ENCODE data around the gene TMED1. TPM values are rescaled to one million over a fixed set of nuclear protein-coding genes. Genes with fewer than 3 reads are reported as not detected.
A peak's percentile ranks its signal among the peaks of the same experiment; 100 is the strongest.

Gene TMED1
- total and polyA plus RNA-seq, 9 of the 15 experiments (the other 6 are each of a cell fraction or from before 2014, with no cell fraction given) = 0.86 to 30.2 (median 23.5) TPM

GRCh38 chr19:10835754-10836478, at the start of gene TMED1 (continued):
- no peak for TF ChIP-seq SMC3 (conservative IDR thresholded peaks at IDR 0.05; ENCODE audit: insufficient read depth, low read depth, low read length)
- TF ChIP-seq LCOR (CRISPR knock-in tag; IDR thresholded peaks at IDR 0.05) = no peak
- TF ChIP-seq AFF4 (CRISPR knock-in tag; IDR thresholded peaks at IDR 0.05) = no peak
- TF ChIP-seq ZBTB34 (CRISPR knock-in tag; IDR thresholded peaks at IDR 0.05) = no peak
- TF ChIP-seq ZNF639 (CRISPR knock-in tag; conservative IDR thresholded peaks at IDR 0.05 in 1 of 2, IDR thresholded peaks at IDR 0.05 in 1 of 2) = no peak
- TF ChIP-seq HOMEZ (CRISPR knock-in tag; IDR thresholded peaks at IDR 0.05) = no peak
- no peak; the same call in 1 of the 2 replicates for TF ChIP-seq FOXJ2 (tag; IDR thresholded peaks at IDR 0.05)
- TF ChIP-seq ATF3 (IDR thresholded peaks at IDR 0.05) = no peak
- TF ChIP-seq ATF3 (CRISPR knock-in tag; conservative IDR thresholded peaks at IDR 0.05) = no peak
- TF ChIP-seq BMI1 (IDR thresholded peaks at IDR 0.05; ENCODE audit: low read length) = no peak
- no peak for TF ChIP-seq SIX5 (IDR thresholded peaks at IDR 0.05; ENCODE audit: borderline replicate concordance in 1 of 2, insufficient read depth in 1 of 2, low read depth in 1 of 2, low read length in 2 of 2)
- no peak for TF ChIP-seq RAD51 (IDR thresholded peaks at IDR 0.05; ENCODE audit: borderline replicate concordance, low read depth)
- TF ChIP-seq HEY1 (CRISPR knock-in tag; IDR thresholded peaks at IDR 0.05; ENCODE audit: borderline replicate concordance) = no peak
- TF ChIP-seq U2AF2 (optimal IDR thresholded peaks at IDR 0.05; ENCODE audit: low read depth, low read length) = no peak
- TF ChIP-seq MAZ (CRISPR knock-in tag; conservative IDR thresholded peaks at IDR 0.05 in 1 of 2, IDR thresholded peaks at IDR 0.05 in 1 of 2) = peak; percentile 82 to 83

Measured in K562 (cell line).